Amygdala (tissue), 56 donors: ENCODE data around the gene TEDC2.
A peak's percentile ranks its signal among the peaks of the same experiment; 100 is the strongest.
"Not testable (repeated sequence)": the region's sequence is repeated elsewhere in the genome, so short reads cannot be mapped to it uniquely, and the experiment has no call there.

ENCODE experiments used
- DNase-seq, 56 donors: peaks; one replicate each; lab custom pipeline; 2025; lab: John Stamatoyannopoulos, UW

Gene TEDC2

GRCh38 chr16:2437032-2437790, 22.7 kb upstream of the TEDC2 start:
- DNase-seq = no peak

GRCh38 chr16:2438121-2438520, 21.8 kb upstream of the TEDC2 start:
- peak in 4 of 56 donors; percentile 10 to 31 (median 22) for DNase-seq

- no peak for DNase-seq
These were observed 20.3 kb upstream of the TEDC2 start for GRCh38 chr16:2439598-2439997.

- not testable (repeated sequence) for DNase-seq
These were observed 18.6 kb upstream of the TEDC2 start for GRCh38 chr16:2441143-2441804.

GRCh38 chr16:2443555-2443954, 16.4 kb upstream of the TEDC2 start:
- DNase-seq = no peak

- no peak for DNase-seq
These were observed 11.9 kb upstream of the TEDC2 start for GRCh38 chr16:2447920-2448583.

- no peak for DNase-seq
These were observed 10.8 kb upstream of the TEDC2 start for GRCh38 chr16:2449118-2449517.

GRCh38 chr16:2450535-2450934, 9.4 kb upstream of the TEDC2 start:
- peak in 42 of 56 donors; percentile 17 to 83 (median 63) for DNase-seq

GRCh38 chr16:2450975-2451381, 8.9 kb upstream of the TEDC2 start:
- no peak for DNase-seq

GRCh38 chr16:2451851-2452320, 8.0 kb upstream of the TEDC2 start:
- no peak for DNase-seq

- no peak for DNase-seq
These were observed 7.3 kb upstream of the TEDC2 start for GRCh38 chr16:2452650-2453049.

- DNase-seq = no peak
These were observed 4.6 kb upstream of the TEDC2 start for GRCh38 chr16:2455081-2455845.

- DNase-seq = no peak
These were observed 3.3 kb upstream of the TEDC2 start for GRCh38 chr16:2456551-2457153.

- no peak for DNase-seq
These were observed 2.6 kb upstream of the TEDC2 start for GRCh38 chr16:2457267-2457666.

- no peak for DNase-seq
These were observed 2.0 kb upstream of the TEDC2 start for GRCh38 chr16:2457946-2458345.

- no peak for DNase-seq
These were observed 842 bp upstream of the TEDC2 start for GRCh38 chr16:2458887-2459646.

- DNase-seq = no peak
These were observed 443 bp downstream of the TEDC2 start for GRCh38 chr16:2460391-2460713.

GRCh38 chr16:2460916-2461315, 1.0 kb downstream of the TEDC2 start:
- DNase-seq = no peak

GRCh38 chr16:2462031-2462866, 2.3 kb downstream of the TEDC2 start:
- no peak for DNase-seq
